Endothelial cell of umbilical vein (primary cell): ENCODE results near the gene ENTPD3. TPM values are rescaled to one million over a fixed set of nuclear protein-coding genes. Genes with fewer than 3 reads are reported as not detected.
A peak's percentile ranks its signal among the peaks of the same experiment; 100 is the strongest.

Source experiments
- BruUV-seq: library from RNA; stranded (reverse); fragments of 400-500 nt; replicated peaks from 2 replicates; lab custom pipeline; 2021; lab: Mats Ljungman, UMichigan
- CTCF ChIA-PET: fragments of 300-600, 350-600 bp; sonication (Branson Sonifier 250); formaldehyde crosslinking; loops from one replicate; lab custom pipeline; 2021; ENCODE audit warnings: antibody characterized with exemption, inconsistent platforms; lab: Charles Lee
- POLR2A ChIA-PET: fragments of 300-600, 350-600 bp; sonication (Branson Sonifier 250); formaldehyde crosslinking; loops from one replicate; lab custom pipeline; 2021; ENCODE audit warnings: antibody characterized with exemption, inconsistent platforms; lab: Charles Lee
- DNase-seq: peaks from one replicate; pipeline ENCODE4 v3.0.0-alpha.2; 2011; ENCODE audit warnings: low read depth, low spot score
- FAIRE-seq: peaks from 2 replicates; lab custom pipeline; 2011; peaks lifted over from hg19 to GRCh38; lab: Jason Lieb, UNC
- H2AFZ ChIP-seq: 2 replicates; pipeline ENCODE4 v1.6.0; 2012; ENCODE audit warnings: low read depth, low read length, control low read depth, inconsistent platforms
- H3K27ac ChIP-seq: 2 replicates; pipeline ENCODE4 v1.5.1; 2011; ENCODE audit warnings: low read depth, mild to moderate bottlenecking, control low read depth, low read length, moderate library complexity; ENCODE audit not compliant: insufficient read depth
- H3K27me3 ChIP-seq, 2 experiments: 2 replicates each; pipeline versions ENCODE4 v1.6.0 to v1.6.1; 2011; ENCODE audit warnings: low read length in 2 of 2, mixed read lengths in 1 of 2; ENCODE audit not compliant: control insufficient read depth in 2 of 2, insufficient read depth in 2 of 2
- H3K36me3 ChIP-seq, 2 experiments: 2 replicates in 1 of 2; 3 replicates in 1 of 2; pipeline ENCODE4 v1.5.1; 2011; ENCODE audit warnings: low read length in 2 of 2, mild to moderate bottlenecking in 1 of 2, moderate library complexity in 1 of 2; ENCODE audit not compliant: control insufficient read depth in 2 of 2, insufficient read depth in 2 of 2; ENCODE audit errors: extremely low read depth in 1 of 2
- H3K4me1 ChIP-seq: 3 replicates; pipeline ENCODE4 v1.5.1; 2011; ENCODE audit warnings: mild to moderate bottlenecking, low read length; ENCODE audit not compliant: control insufficient read depth, insufficient read depth; ENCODE audit errors: extremely low read depth
- H3K4me2 ChIP-seq: 2 replicates; pipeline ENCODE4 v1.6.1; 2011; ENCODE audit warnings: low read length, control low read depth, mixed read lengths; ENCODE audit not compliant: insufficient read depth
- H3K4me3 ChIP-seq, 3 experiments: fragments of 200-600 bp in 1 of 3; sonication (generic), shearing (Covaris generic) in 1 of 3; replicated peaks in 1 of 3; 2 replicates each; pipeline ENCODE4 v1.5.1; 2011 to 2016; ENCODE audit warnings: control low read depth in 3 of 3, low read length in 3 of 3, mild to moderate bottlenecking in 2 of 3, inconsistent platforms in 1 of 3, low read depth in 1 of 3, moderate library complexity in 1 of 3; ENCODE audit not compliant: insufficient read depth in 1 of 3
- H3K79me2 ChIP-seq: 2 replicates; pipeline ENCODE4 v1.6.0; 2012; ENCODE audit warnings: low read length, inconsistent platforms; ENCODE audit not compliant: control insufficient read depth, insufficient read depth
- H3K9ac ChIP-seq: replicated peaks from 2 replicates; pipeline ENCODE3; 2011; ENCODE audit warnings: low read length, control low read depth; ENCODE audit not compliant: insufficient read depth; ENCODE audit errors: extremely low read depth
- H3K9me1 ChIP-seq: replicated peaks from 3 replicates; pipeline ENCODE4 v1.6.0; 2011; ENCODE audit warnings: mild to moderate bottlenecking, low read length; ENCODE audit not compliant: control insufficient read depth, insufficient read depth; ENCODE audit errors: extremely low read depth
- H3K9me3 ChIP-seq: replicated peaks from 2 replicates; pipeline ENCODE4 v1.5.1; 2012; ENCODE audit warnings: low read length, inconsistent platforms; ENCODE audit not compliant: control insufficient read depth, insufficient read depth
- H4K20me1 ChIP-seq: replicated peaks from 2 replicates; pipeline ENCODE3; 2011; ENCODE audit warnings: mild to moderate bottlenecking, low read length; ENCODE audit not compliant: control insufficient read depth, insufficient read depth; ENCODE audit errors: extremely low read depth
- EZH2 ChIP-seq: IDR thresholded peaks from 2 replicates; pipeline ENCODE4 v1.6.1; 2012; ENCODE audit warnings: borderline replicate concordance, low read depth, mild to moderate bottlenecking, moderate library complexity, low read length, inconsistent platforms; ENCODE audit not compliant: severe bottlenecking
- FOS ChIP-seq: IDR thresholded peaks from 2 replicates; pipeline ENCODE4 v1.6.1; 2011; ENCODE audit warnings: mild to moderate bottlenecking, low read length, moderate library complexity, borderline replicate concordance; ENCODE audit not compliant: insufficient read depth
- GATA2 ChIP-seq: IDR thresholded peaks from 2 replicates; pipeline ENCODE4 v1.7.0; 2011; ENCODE audit warnings: low read depth, mild to moderate bottlenecking, moderate library complexity, mixed read lengths, low read length; ENCODE audit not compliant: insufficient read length, insufficient read depth
- JUN ChIP-seq: IDR thresholded peaks from 2 replicates; pipeline ENCODE4 v1.6.1; 2011; ENCODE audit warnings: borderline replicate concordance, low read depth; ENCODE audit not compliant: insufficient read length, insufficient read depth
- MYC ChIP-seq: IDR thresholded peaks from one replicate; pipeline ENCODE4 v1.6.1; 2011; ENCODE audit warnings: mild to moderate bottlenecking, low read depth, low read length
- POLR2A ChIP-seq: IDR thresholded peaks from 2 replicates; pipeline ENCODE4 v1.6.1; 2012; ENCODE audit warnings: low read depth, mild to moderate bottlenecking, control low read depth, low read length
- POLR2AphosphoS5 ChIP-seq: IDR thresholded peaks from 2 replicates; pipeline ENCODE4 v1.6.1; 2012; ENCODE audit warnings: low read depth, mild to moderate bottlenecking, control low read depth, low read length, moderate library complexity; ENCODE audit not compliant: insufficient read depth
- dilution Hi-C: fragments of 300-500 bp; cut with MboI; formaldehyde crosslinking; loops from one replicate; pipeline ENCODE4 v1.15.0; 2019; ENCODE audit warnings: low sequenced_read_pairs; ENCODE audit not compliant: extremely low pct_ligation_motif_present
- intact Hi-C: fragments of 100-400 bp; cut with micrococcal nuclease; formaldehyde crosslinking; loops from one replicate; pipeline ENCODE4 v1.10.0; 2022
- polyA plus RNA-seq, 4 experiments: library from polyadenylated mRNA; depleted of rRNA in 3 of 4; stranded (reverse) in 3 of 4; unstranded in 1 of 4; fragments of >200 nt; gene quantifications; 2 replicates each; pipeline versions ENCODE4 v1.2.1 to v1.2.3, GENCODE V29; 2011 to 2012; ENCODE audit warnings: missing spikeins in 1 of 4
- total RNA-seq: library from RNA; stranded (reverse); gene quantifications from 2 replicates; pipeline ENCODE4 v1.2.3, GENCODE V29; 2021
- TF ChIP-seq, protein P1 (sequence below): IDR thresholded peaks from 2 replicates; pipeline ENCODE4 v1.6.1; 2011; ENCODE audit not compliant: insufficient read depth, insufficient read length
- TF ChIP-seq, protein P2 (sequence below), 2 donors: IDR thresholded peaks; 1 replicate in 1 of 2; 2 replicates in 1 of 2; pipeline ENCODE4 v1.5.1; 2011; ENCODE audit warnings: low read length in 2 of 2, mild to moderate bottlenecking in 2 of 2, moderate library complexity in 2 of 2, control low read depth in 1 of 2, inconsistent platforms in 1 of 2, low read depth in 1 of 2; ENCODE audit not compliant: insufficient read depth in 1 of 2; ENCODE audit errors: extremely low read depth in 1 of 2

ENTPD3 gene
- total and polyA plus RNA-seq, 2 donors (not counting 3 experiments of a cell fraction or from before 2014, with no cell fraction given) = not detected

DNA sequence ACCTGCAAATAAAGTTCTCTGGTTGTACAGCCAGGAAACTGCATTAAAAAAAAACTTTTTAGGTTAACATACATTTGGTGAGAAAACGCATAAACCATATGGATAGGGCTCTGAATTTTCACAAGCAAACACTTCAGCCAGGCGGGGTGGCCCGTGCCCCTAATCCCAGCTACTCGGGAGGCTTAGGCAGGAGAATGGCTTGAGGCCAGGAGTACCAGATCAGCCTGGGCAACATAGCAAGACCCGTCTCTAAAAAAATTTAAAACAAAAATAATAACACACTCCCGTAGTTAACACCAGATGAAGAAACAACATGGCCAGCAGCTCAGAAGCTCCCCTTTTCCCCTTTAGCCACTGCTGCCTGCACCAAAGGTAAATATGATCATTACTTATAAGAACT, 66.9 kb downstream of the ENTPD3 start:
- peaks cover 4% of the 10 kb centered on the region for H4K20me1 ChIP-seq
- H3K36me3 ChIP-seq = peaks cover 0 to 4% of the 10 kb centered on the region in 2 experiments
- FAIRE-seq (no peak), DNase-seq (no peak)
- no peaks in the 10 kb centered on the region for H3K27me3 ChIP-seq
- H3K4me3 ChIP-seq = no peak overlapping the region
- H2AFZ ChIP-seq = no peak overlapping the region
- dilution Hi-C loops = no loop called here
- ChIA-PET CTCF (interaction anchor here (1.3 to 1.4 kb wide), 2 partner anchors 24 to 70 kb away, joined by 3 to 4 read pairs; no protein-coding TSS in a partner anchor), POLR2A (no interaction called here)
- intact Hi-C loops = loop anchor here (1.0 to 10.0 kb wide), 7 partner anchors 23 to 1069 kb away; partner anchors contain the start of genes EIF1B, SLC25A38, ZNF619 and ZNF621
- H3K9ac ChIP-seq = no peak overlapping the region
- no peak for TF ChIP-seq EZH2
- TF ChIP-seq, protein P1, sequence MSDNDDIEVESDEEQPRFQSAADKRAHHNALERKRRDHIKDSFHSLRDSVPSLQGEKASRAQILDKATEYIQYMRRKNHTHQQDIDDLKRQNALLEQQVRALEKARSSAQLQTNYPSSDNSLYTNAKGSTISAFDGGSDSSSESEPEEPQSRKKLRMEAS = no peak
- TF ChIP-seq, protein P2, sequence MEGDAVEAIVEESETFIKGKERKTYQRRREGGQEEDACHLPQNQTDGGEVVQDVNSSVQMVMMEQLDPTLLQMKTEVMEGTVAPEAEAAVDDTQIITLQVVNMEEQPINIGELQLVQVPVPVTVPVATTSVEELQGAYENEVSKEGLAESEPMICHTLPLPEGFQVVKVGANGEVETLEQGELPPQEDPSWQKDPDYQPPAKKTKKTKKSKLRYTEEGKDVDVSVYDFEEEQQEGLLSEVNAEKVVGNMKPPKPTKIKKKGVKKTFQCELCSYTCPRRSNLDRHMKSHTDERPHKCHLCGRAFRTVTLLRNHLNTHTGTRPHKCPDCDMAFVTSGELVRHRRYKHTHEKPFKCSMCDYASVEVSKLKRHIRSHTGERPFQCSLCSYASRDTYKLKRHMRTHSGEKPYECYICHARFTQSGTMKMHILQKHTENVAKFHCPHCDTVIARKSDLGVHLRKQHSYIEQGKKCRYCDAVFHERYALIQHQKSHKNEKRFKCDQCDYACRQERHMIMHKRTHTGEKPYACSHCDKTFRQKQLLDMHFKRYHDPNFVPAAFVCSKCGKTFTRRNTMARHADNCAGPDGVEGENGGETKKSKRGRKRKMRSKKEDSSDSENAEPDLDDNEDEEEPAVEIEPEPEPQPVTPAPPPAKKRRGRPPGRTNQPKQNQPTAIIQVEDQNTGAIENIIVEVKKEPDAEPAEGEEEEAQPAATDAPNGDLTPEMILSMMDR (IDR thresholded peaks at IDR 0.05; ENCODE audit: extremely low read depth in 1 of 2, insufficient read depth in 1 of 2, low read depth in 1 of 2, low read length in 2 of 2) = no peak
- TF ChIP-seq GATA2 = no peak
- no peak for TF ChIP-seq MYC
- no peak for TF ChIP-seq JUN
- no peak for TF ChIP-seq POLR2A
- TF ChIP-seq FOS = no peak
- TF ChIP-seq POLR2AphosphoS5 = no peak
- no peak overlapping the region for H3K27ac ChIP-seq
- H3K4me1 ChIP-seq = peaks cover 15% of the 10 kb centered on the region
- BruUV-seq = no TSS peak
- H3K79me2 ChIP-seq = peaks cover 17% of the 10 kb centered on the region
- H3K9me3 ChIP-seq = no peaks in the 10 kb centered on the region
- H3K9me1 ChIP-seq = no peaks in the 10 kb centered on the region
- H3K4me2 ChIP-seq = peak overlapping the region; percentile 87
